NCI-H1092 (cell line): ENCODE data around the gene TTC4.
"Not testable (repeated sequence)": the region's sequence is repeated elsewhere in the genome, so short reads cannot be mapped to it uniquely, and the experiment has no call there.

ENCODE experiments used
- DNase-seq: peaks from one replicate; lab custom pipeline; 2025; lab: John Stamatoyannopoulos, UW

The TTC4 gene

GRCh38 chr1:54748094-54748835, 32.6 kb downstream of the TTC4 start:
- DNase-seq: no peak

GRCh38 chr1:54750596-54750995, 34.9 kb downstream of the TTC4 start:
- no peak for DNase-seq

- no peak for DNase-seq
Measured at GRCh38 chr1:54751426-54751825, 35.8 kb downstream of the TTC4 start.

- DNase-seq: no peak
Measured at GRCh38 chr1:54754045-54754444, 38.4 kb downstream of the TTC4 start.

GRCh38 chr1:54754486-54755285, 39.0 kb downstream of the TTC4 start:
- no peak for DNase-seq

GRCh38 chr1:54757833-54758232, 42.2 kb downstream of the TTC4 start:
- DNase-seq: no peak

GRCh38 chr1:54758678-54759348, 43.2 kb downstream of the TTC4 start:
- DNase-seq: no peak

GRCh38 chr1:54763816-54764132, 48.1 kb downstream of the TTC4 start:
- no peak for DNase-seq

- DNase-seq: peak; percentile 98
Measured at GRCh38 chr1:54764133-54764921, 48.7 kb downstream of the TTC4 start, which contains the start of gene PARS2. Gene PARS2, minus strand, starts transcription at chr1:54764523. Its CDS starts 5,362 bp downstream, at chr1:54759161.

- no peak for DNase-seq
Measured at GRCh38 chr1:54764922-54765561, 49.4 kb downstream of the TTC4 start.

- no peak for DNase-seq
Measured at GRCh38 chr1:54766726-54767125, 51.1 kb downstream of the TTC4 start.

GRCh38 chr1:54767526-54767925, 51.9 kb downstream of the TTC4 start:
- no peak for DNase-seq

- no peak for DNase-seq
Measured at GRCh38 chr1:54768093-54768492, 52.4 kb downstream of the TTC4 start.

GRCh38 chr1:54772951-54773350, 57.3 kb downstream of the TTC4 start:
- DNase-seq: no peak

GRCh38 chr1:54774820-54775498, 59.3 kb downstream of the TTC4 start:
- DNase-seq: no peak

GRCh38 chr1:54775828-54776721, 60.4 kb downstream of the TTC4 start:
- DNase-seq: not testable (repeated sequence)

GRCh38 chr1:54777011-54777410, 61.4 kb downstream of the TTC4 start:
- DNase-seq: no peak

- no peak for DNase-seq
Measured at GRCh38 chr1:54777431-54777830, 61.8 kb downstream of the TTC4 start.

GRCh38 chr1:54781023-54781723, 65.5 kb downstream of the TTC4 start:
- no peak for DNase-seq
